Endothelial cell (in vitro differentiated cells): ENCODE data around the gene SH3TC1. TPM values are rescaled to one million over a fixed set of nuclear protein-coding genes. Genes with fewer than 3 reads are reported as not detected.

Experiments
- DNase-seq: peaks from one replicate; pipeline ENCODE4 v3.0.0; 2021; ENCODE audit warnings: low spot score
- H3K27ac Mint-ChIP-seq: one replicate; pipeline ENCODE4 v1.8.0; 2021; ENCODE audit warnings: mixed read lengths, inconsistent platforms; ENCODE audit not compliant: unreplicated experiment
- H3K27me3 Mint-ChIP-seq: one replicate; pipeline ENCODE4 v1.8.0; 2021; ENCODE audit warnings: mild to moderate bottlenecking, moderate library complexity, mixed read lengths, inconsistent platforms; ENCODE audit not compliant: unreplicated experiment
- H3K36me3 Mint-ChIP-seq: one replicate; pipeline ENCODE4 v1.8.0; 2021; ENCODE audit warnings: mild to moderate bottlenecking, low read depth, mixed read lengths, inconsistent platforms; ENCODE audit not compliant: unreplicated experiment
- H3K4me1 Mint-ChIP-seq: one replicate; pipeline ENCODE4 v1.8.0; 2021; ENCODE audit warnings: mild to moderate bottlenecking, mixed read lengths, inconsistent platforms; ENCODE audit not compliant: unreplicated experiment
- H3K4me3 Mint-ChIP-seq: one replicate; pipeline ENCODE4 v1.8.0; 2021; ENCODE audit warnings: mild to moderate bottlenecking, mixed read lengths, inconsistent platforms; ENCODE audit not compliant: unreplicated experiment
- H3K9me3 Mint-ChIP-seq: one replicate; pipeline ENCODE4 v1.8.0; 2021; ENCODE audit warnings: mixed read lengths, inconsistent platforms; ENCODE audit not compliant: unreplicated experiment
- CTCF ChIP-seq: fragments of 200-600 bp; sonication (generic); IDR thresholded peaks from one replicate; pipeline ENCODE4 v1.5.0; 2021; ENCODE audit warnings: antibody characterized with exemption; ENCODE audit not compliant: unreplicated experiment
- total RNA-seq: library from RNA; stranded (reverse); fragmentation: NEBNext Ultra II Directional; extraction: Animal tissue kit (Norgen Biotek cat#: 25700); gene quantifications from one replicate; pipeline ENCODE4 v1.2.1, GENCODE V29; 2021; ENCODE audit not compliant: unreplicated experiment

The SH3TC1 gene
- total RNA-seq, 1 donor from 2014 or later, result 114 TPM

GRCh38 chr4:8159537-8160232 lies 39.4 kb upstream of the SH3TC1 start:
- H3K36me3 Mint-ChIP-seq, result peaks cover 3% of the 10 kb centered on the region
- no peak for DNase-seq
- H3K4me1 Mint-ChIP-seq, result peaks cover 4% of the 10 kb centered on the region
- peak overlapping the region; percentile 37 for H3K4me3 Mint-ChIP-seq
- no peak overlapping the region for H3K27ac Mint-ChIP-seq
- no peaks in the 10 kb centered on the region for H3K9me3 Mint-ChIP-seq
- peaks cover 11% of the 10 kb centered on the region for H3K27me3 Mint-ChIP-seq
- no peak for TF ChIP-seq CTCF

- no peak for DNase-seq
- Mint-ChIP-seq H3K9me3 (no peaks in the 10 kb centered on the region), H3K36me3 (peaks cover 3% of the 10 kb centered on the region), H3K27me3 (peaks cover 11% of the 10 kb centered on the region), H3K4me3 (no peak overlapping the region), H3K4me1 (peaks cover 4% of the 10 kb centered on the region), H3K27ac (no peak overlapping the region)
- TF ChIP-seq CTCF, result no peak
These were observed 38.9 kb upstream of the SH3TC1 start for GRCh38 chr4:8160233-8160560.

GRCh38 chr4:8160572-8160971 lies 38.5 kb upstream of the SH3TC1 start:
- Mint-ChIP-seq H3K27me3 (peaks cover 9% of the 10 kb centered on the region), H3K4me1 (peaks cover 4% of the 10 kb centered on the region), H3K4me3 (no peak overlapping the region), H3K36me3 (peaks cover 3% of the 10 kb centered on the region), H3K27ac (no peak overlapping the region), H3K9me3 (no peaks in the 10 kb centered on the region)
- TF ChIP-seq CTCF, result no peak
- no peak for DNase-seq

- peaks cover 8% of the 10 kb centered on the region for H3K4me1 Mint-ChIP-seq
- H3K27ac Mint-ChIP-seq, result no peak overlapping the region
- DNase-seq, result no peak
- H3K4me3 Mint-ChIP-seq, result no peak overlapping the region
- no peaks in the 10 kb centered on the region for H3K36me3 Mint-ChIP-seq
- TF ChIP-seq CTCF, result no peak
- H3K9me3 Mint-ChIP-seq, result no peaks in the 10 kb centered on the region
- H3K27me3 Mint-ChIP-seq, result peaks cover 12% of the 10 kb centered on the region
These were observed 36.5 kb upstream of the SH3TC1 start for GRCh38 chr4:8162625-8163024.

- no peak for TF ChIP-seq CTCF
- no peaks in the 10 kb centered on the region for H3K36me3 Mint-ChIP-seq
- DNase-seq, result no peak
- no peaks in the 10 kb centered on the region for H3K9me3 Mint-ChIP-seq
- H3K4me1 Mint-ChIP-seq, result peaks cover 8% of the 10 kb centered on the region
- H3K4me3 Mint-ChIP-seq, result no peak overlapping the region
- peaks cover 12% of the 10 kb centered on the region for H3K27me3 Mint-ChIP-seq
- no peak overlapping the region for H3K27ac Mint-ChIP-seq
These were observed 36.1 kb upstream of the SH3TC1 start for GRCh38 chr4:8163026-8163425.
